Stimulated activated CD4-positive, alpha-beta T cell treated with anti-CD3 and anti-CD28 coated beads, TNF-alpha, amount 100 ng/mL, for 24 hours (primary cell): ENCODE data around the gene DNAJC18.

Experiments used
- DNase-seq, 3 experiments: peaks; one replicate each; pipeline ENCODE4 v3.0.0-alpha.2; 2020; ENCODE audit warnings: low read depth in 3 of 3

The DNAJC18 gene

GRCh38 chr5:139369181-139369580, 70.1 kb downstream of the DNAJC18 start:
- DNase-seq, result no peak

GRCh38 chr5:139368613-139369012, 70.7 kb downstream of the DNAJC18 start:
- no peak for DNase-seq

GRCh38 chr5:139364466-139364865, 74.9 kb downstream of the DNAJC18 start:
- DNase-seq, result no peak

- DNase-seq, result no peak
These were observed 75.4 kb downstream of the DNAJC18 start for GRCh38 chr5:139363937-139364336.

GRCh38 chr5:139361835-139362429, 77.4 kb downstream of the DNAJC18 start:
- no peak for DNase-seq

GRCh38 chr5:139360384-139360783, 78.9 kb downstream of the DNAJC18 start:
- DNase-seq, result no peak
